Loucy (cell line): ENCODE measurements around the gene IDH2.

Experiments
- H2AFZ ChIP-seq: fragments of 200-600 bp; sonication (generic); 2 replicates; pipeline ENCODE4 v1.6.0; 2016; ENCODE audit warnings: antibody characterized with exemption, mild to moderate bottlenecking, low read length, moderate library complexity
- H3F3A ChIP-seq: fragments of 200-600 bp; 2 replicates; pipeline ENCODE4 v1.6.0; 2016; ENCODE audit warnings: antibody characterized with exemption, low read depth, mild to moderate bottlenecking
- H3K27me3 ChIP-seq: fragments of 200-600 bp; sonication (generic); 2 replicates; pipeline ENCODE4 v1.6.1; 2014; ENCODE audit warnings: low read length, mild to moderate bottlenecking; ENCODE audit not compliant: insufficient read depth, poor library complexity, severe bottlenecking
- H3K36me3 ChIP-seq: fragments of 200-600 bp; sonication (generic); 2 replicates; pipeline ENCODE4 v1.6.1; 2016; ENCODE audit warnings: low read length; ENCODE audit not compliant: insufficient read depth
- H3K4me1 ChIP-seq: fragments of 200-600 bp; sonication (generic); 2 replicates; pipeline ENCODE4 v1.5.1; 2014; ENCODE audit warnings: low read length, mild to moderate bottlenecking; ENCODE audit not compliant: insufficient read depth, poor library complexity, severe bottlenecking
- H3K4me2 ChIP-seq: fragments of 200-600 bp; sonication (generic); 2 replicates; pipeline ENCODE4 v1.6.0; 2014; ENCODE audit warnings: antibody characterized with exemption, low read length, low read depth, mild to moderate bottlenecking; ENCODE audit not compliant: poor library complexity, severe bottlenecking
- H3K4me3 ChIP-seq: fragments of 200-600 bp; sonication (generic); 2 replicates; pipeline ENCODE4 v1.5.1; 2014; ENCODE audit warnings: low read length, mild to moderate bottlenecking, mixed read lengths; ENCODE audit not compliant: poor library complexity, severe bottlenecking
- H3K79me2 ChIP-seq: fragments of 200-600 bp; sonication (generic); 2 replicates; pipeline ENCODE4 v1.6.1; 2014; ENCODE audit warnings: low read length; ENCODE audit not compliant: insufficient read depth
- H3K9ac ChIP-seq: fragments of 200-600 bp; sonication (generic); 2 replicates; pipeline ENCODE4 v1.6.0; 2014; ENCODE audit warnings: mild to moderate bottlenecking, low read depth, low read length, moderate library complexity; ENCODE audit not compliant: poor library complexity, severe bottlenecking
- H3K9me2 ChIP-seq: fragments of 200-600 bp; sonication (generic); replicated peaks from 2 replicates; pipeline ENCODE4 v1.6.1; 2016; ENCODE audit warnings: low read depth, low read length, mixed read lengths
- H3K9me3 ChIP-seq: fragments of 200-600 bp; sonication (generic); 2 replicates; pipeline ENCODE4 v1.6.1; 2014; ENCODE audit warnings: mild to moderate bottlenecking, antibody characterized with exemption, low read length, low read depth; ENCODE audit not compliant: insufficient read depth
- H4K20me1 ChIP-seq: fragments of 200-600 bp; sonication (generic); 2 replicates; pipeline ENCODE4 v1.6.0; 2014; ENCODE audit warnings: antibody characterized with exemption, low read length, mild to moderate bottlenecking; ENCODE audit not compliant: insufficient read depth, poor library complexity, severe bottlenecking
- CTCF ChIP-seq: fragments of 200-600 bp; sonication (generic); conservative IDR thresholded peaks from 2 replicates; pipeline ENCODE4 v1.5.1; 2014; ENCODE audit warnings: mild to moderate bottlenecking, antibody characterized with exemption, low read length
- EZH2phosphoT487 ChIP-seq: fragments of 200-600 bp; IDR thresholded peaks from 2 replicates; pipeline ENCODE4 v1.6.1; 2018; ENCODE audit warnings: antibody characterized with exemption, mild to moderate bottlenecking, moderate library complexity, borderline replicate concordance

The IDH2 gene

GRCh38 chr15:90042766-90043529 is 59.3 kb downstream of the IDH2 start:
- Histone ChIP-seq H3K9ac (no peak overlapping the region), H3K4me3 (no peak overlapping the region)
- no peak for TF ChIP-seq EZH2phosphoT487
- TF ChIP-seq CTCF, result no peak

GRCh38 chr15:90042356-90042755 is 59.9 kb downstream of the IDH2 start:
- Histone ChIP-seq H3K4me1 (peaks cover 35% of the 10 kb centered on the region), H3K36me3 (no peaks in the 10 kb centered on the region), H3K79me2 (peaks cover 37% of the 10 kb centered on the region; the same call in 1 of the 2 replicates), H3F3A (no peaks in the 10 kb centered on the region), H2AFZ (no peak overlapping the region), H3K9ac (no peak overlapping the region), H3K9me3 (no peaks in the 10 kb centered on the region), H3K27me3 (no peaks in the 10 kb centered on the region), H3K4me2 (no peak overlapping the region), H4K20me1 (no peaks in the 10 kb centered on the region), H3K9me2 (no peaks in the 10 kb centered on the region), H3K4me3 (no peak overlapping the region)
- TF ChIP-seq CTCF (no peak), EZH2phosphoT487 (no peak)

More at GRCh38 chr15:90042766-90043529, 59.3 kb downstream of the IDH2 start:
- Histone ChIP-seq H3K79me2 (peaks cover 34% of the 10 kb centered on the region; the same call in 1 of the 2 replicates), H3K9me3 (no peaks in the 10 kb centered on the region), H3K27me3 (no peaks in the 10 kb centered on the region), H3K4me1 (peaks cover 29% of the 10 kb centered on the region), H3K4me2 (no peak overlapping the region), H4K20me1 (no peaks in the 10 kb centered on the region), H3K9me2 (no peaks in the 10 kb centered on the region), H3F3A (no peaks in the 10 kb centered on the region), H2AFZ (no peak overlapping the region), H3K36me3 (no peaks in the 10 kb centered on the region)

- Histone ChIP-seq H3K9ac (no peak overlapping the region), H3K79me2 (peaks cover 52% of the 10 kb centered on the region), H3K4me1 (peaks cover 49% of the 10 kb centered on the region), H3K4me2 (no peak overlapping the region), H3K9me2 (no peaks in the 10 kb centered on the region), H3K9me3 (no peaks in the 10 kb centered on the region), H3K27me3 (no peaks in the 10 kb centered on the region), H3K4me3 (no peak overlapping the region), H3K36me3 (no peaks in the 10 kb centered on the region), H3F3A (no peaks in the 10 kb centered on the region), H4K20me1 (no peaks in the 10 kb centered on the region), H2AFZ (no peak overlapping the region)
- TF ChIP-seq CTCF (no peak), EZH2phosphoT487 (no peak)
Measured at GRCh38 chr15:90040618-90041017, 61.6 kb downstream of the IDH2 start.
